HFF-Myc (cell line): Measurements from ENCODE around the gene RNF7.

Source experiments
- DNase-seq: peaks from one replicate; pipeline ENCODE4 v3.0.0-alpha.2; 2011; ENCODE audit warnings: low read depth; ENCODE audit errors: extremely low read depth
- H3K4me3 ChIP-seq: replicated peaks from 2 replicates; pipeline ENCODE4 v1.5.1; 2011; ENCODE audit warnings: low read depth, mild to moderate bottlenecking, control low read depth, low read length
- CTCF ChIP-seq: IDR thresholded peaks from 2 replicates; pipeline ENCODE4 v1.5.1; 2012; ENCODE audit warnings: mild to moderate bottlenecking, low read depth, low read length, control low read depth; ENCODE audit errors: missing control alignments

Gene RNF7

GRCh38 chr3:141722648-141723047, 15.4 kb upstream of the RNF7 start:
- H3K4me3 ChIP-seq = no peak overlapping the region
- TF ChIP-seq CTCF = no peak
- no peak for DNase-seq

- TF ChIP-seq CTCF = no peak
- no peak overlapping the region for H3K4me3 ChIP-seq
- no peak for DNase-seq
Observed at GRCh38 chr3:141723255-141723654, 14.8 kb upstream of the RNF7 start.

DNA sequence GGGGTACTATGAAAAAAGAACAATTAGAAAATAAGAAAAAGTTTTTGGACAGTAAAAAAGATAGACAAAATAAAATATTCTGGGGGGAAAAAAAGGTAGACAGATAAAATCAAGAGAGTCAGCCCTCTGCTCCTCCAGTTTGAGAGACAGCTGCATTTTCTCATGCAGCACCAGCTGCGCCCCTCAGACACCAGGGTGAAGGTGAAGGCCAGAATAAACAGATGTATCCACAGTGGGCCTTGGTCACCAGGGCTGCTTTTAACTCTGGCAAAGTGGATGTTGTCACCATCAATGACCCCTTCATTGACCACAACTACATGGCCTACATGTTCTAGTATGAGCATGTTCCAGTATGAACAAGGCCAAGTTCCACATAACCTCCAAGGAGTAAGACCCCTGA, 13.9 kb upstream of the RNF7 start:
- no peak overlapping the region for H3K4me3 ChIP-seq
- DNase-seq = no peak
- no peak for TF ChIP-seq CTCF

GRCh38 chr3:141725036-141725435, 13.1 kb upstream of the RNF7 start:
- TF ChIP-seq CTCF = no peak
- H3K4me3 ChIP-seq = no peak overlapping the region
- DNase-seq = no peak

GRCh38 chr3:141726483-141726882, 11.6 kb upstream of the RNF7 start:
- DNase-seq = no peak
- no peak overlapping the region for H3K4me3 ChIP-seq
- no peak for TF ChIP-seq CTCF

- no peak overlapping the region for H3K4me3 ChIP-seq
- TF ChIP-seq CTCF = no peak
- DNase-seq = no peak
Observed at GRCh38 chr3:141728355-141728892, 9.7 kb upstream of the RNF7 start.

DNA sequence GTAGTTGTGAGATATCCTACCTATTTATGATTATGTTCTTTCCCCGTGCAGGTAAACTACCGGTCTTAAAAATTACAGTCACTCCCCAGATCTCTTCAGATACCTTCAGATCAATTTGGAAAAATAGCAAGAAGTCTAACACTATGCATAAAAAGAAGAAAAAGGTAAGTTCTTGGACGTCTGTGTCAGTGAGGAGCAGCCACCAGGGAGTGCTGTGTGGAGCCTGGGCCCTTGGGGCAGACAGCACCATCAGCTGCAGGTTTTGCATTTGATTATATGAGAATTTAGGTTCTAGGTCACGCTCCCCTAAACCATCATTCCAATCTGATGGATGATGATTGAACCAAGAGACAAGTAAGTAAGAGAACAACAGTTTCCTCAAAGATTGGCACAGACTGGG, 8.9 kb upstream of the RNF7 start:
- DNase-seq = no peak
- peak; percentile 8 for TF ChIP-seq CTCF
- H3K4me3 ChIP-seq = no peak overlapping the region
